ENCODE data around the gene TPP1. TPM values are rescaled to one million over a fixed set of nuclear protein-coding genes. Genes with fewer than 3 reads are reported as not detected.

Gene TPP1
- total and polyA plus RNA-seq, 10 of the 15 experiments (the other 5 are each of a cell fraction or from before 2014, with no cell fraction given) = 7.5 to 64.6 (median 38.3) TPM

DNA sequence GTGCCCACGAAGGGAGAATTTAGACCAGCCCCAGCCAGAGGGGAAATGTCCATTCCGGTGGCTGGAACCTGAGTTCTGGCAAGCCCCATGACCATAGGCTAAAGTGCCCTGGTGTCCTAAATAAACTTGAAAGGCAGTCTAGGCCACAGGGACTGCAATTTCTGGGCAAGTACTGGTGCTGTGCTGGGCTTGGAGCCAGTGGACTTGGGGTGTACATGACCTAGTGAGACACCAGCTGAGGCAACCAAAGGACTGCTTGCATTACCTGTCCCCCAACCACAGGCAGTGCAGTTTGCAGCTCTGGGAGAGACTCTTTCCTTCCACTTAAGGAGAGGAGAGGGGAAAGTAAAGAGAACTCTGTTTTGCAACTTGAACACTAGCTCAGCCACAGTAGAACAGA, 39.5 kb downstream of the TPP1 start (continued):
- TF ChIP-seq NFYA (IDR thresholded peaks at IDR 0.05; ENCODE audit: borderline replicate concordance, low read depth, low read length) = no peak
- no peak for TF ChIP-seq ZZZ3 (IDR thresholded peaks at IDR 0.05; ENCODE audit: control insufficient read depth, insufficient read length, low read depth)

DNA sequence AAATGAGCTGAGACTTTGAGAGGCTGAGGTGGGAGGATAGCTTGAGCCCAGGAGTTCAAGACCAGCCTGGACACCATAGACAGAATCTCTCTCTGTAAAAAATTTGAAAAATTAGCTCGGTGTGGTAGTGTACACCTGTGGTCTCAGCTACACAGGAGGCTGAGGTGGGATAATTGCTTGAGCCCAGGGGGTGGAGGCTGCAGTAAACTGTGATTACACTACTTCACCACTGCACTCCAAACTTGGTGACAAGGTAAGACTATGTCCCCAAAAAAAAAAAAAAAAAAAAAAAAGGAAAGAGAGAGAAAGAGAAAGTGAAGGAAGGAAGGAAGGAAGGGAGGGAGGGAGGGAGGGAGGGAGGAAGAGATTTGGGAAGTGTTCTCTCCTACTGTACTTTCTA, 41.1 kb downstream of the TPP1 start:
- POLR2A ChIA-PET = no interaction called here
- TF ChIP-seq MTA2 (IDR thresholded peaks at IDR 0.05; ENCODE audit: low read depth) = no peak
- no peak for TF ChIP-seq ZNF384 (IDR thresholded peaks at IDR 0.05; ENCODE audit: borderline replicate concordance, low read depth, low read length)
- no peak for TF ChIP-seq MYB (IDR thresholded peaks at IDR 0.05; ENCODE audit: borderline replicate concordance, low read depth, low read length)
- no peak for TF ChIP-seq BACH1 (IDR thresholded peaks at IDR 0.05; ENCODE audit: borderline replicate concordance)
- TF ChIP-seq EED (IDR thresholded peaks at IDR 0.05; ENCODE audit: low read depth) = no peak
- no peak for TF ChIP-seq CBX5 (IDR thresholded peaks at IDR 0.05; ENCODE audit: low read depth)
- TF ChIP-seq TCF3 (IDR thresholded peaks at IDR 0.05; ENCODE audit: borderline replicate concordance, insufficient read depth, low read depth, low read length) = no peak
- TF ChIP-seq, protein P1, sequence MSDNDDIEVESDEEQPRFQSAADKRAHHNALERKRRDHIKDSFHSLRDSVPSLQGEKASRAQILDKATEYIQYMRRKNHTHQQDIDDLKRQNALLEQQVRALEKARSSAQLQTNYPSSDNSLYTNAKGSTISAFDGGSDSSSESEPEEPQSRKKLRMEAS (IDR thresholded peaks at IDR 0.05; ENCODE audit: low read depth, low read length) = no peak
- no peak for TF ChIP-seq SP1 (IDR thresholded peaks at IDR 0.05; ENCODE audit: low read depth, low read length)
- no peak for TF ChIP-seq TAF1 (IDR thresholded peaks at IDR 0.05; ENCODE audit: borderline replicate concordance, low read depth, low read length)
- TF ChIP-seq NR2C1 (IDR thresholded peaks at IDR 0.05) = no peak
- no peak for TF ChIP-seq RFX5 (IDR thresholded peaks at IDR 0.05; ENCODE audit: low read depth, low read length)
- no peak for TF ChIP-seq NR2F1 (conservative IDR thresholded peaks at IDR 0.05)
- TF ChIP-seq SREBF1 (IDR thresholded peaks at IDR 0.05; ENCODE audit: low read length) = no peak
- TF ChIP-seq, protein P2, sequence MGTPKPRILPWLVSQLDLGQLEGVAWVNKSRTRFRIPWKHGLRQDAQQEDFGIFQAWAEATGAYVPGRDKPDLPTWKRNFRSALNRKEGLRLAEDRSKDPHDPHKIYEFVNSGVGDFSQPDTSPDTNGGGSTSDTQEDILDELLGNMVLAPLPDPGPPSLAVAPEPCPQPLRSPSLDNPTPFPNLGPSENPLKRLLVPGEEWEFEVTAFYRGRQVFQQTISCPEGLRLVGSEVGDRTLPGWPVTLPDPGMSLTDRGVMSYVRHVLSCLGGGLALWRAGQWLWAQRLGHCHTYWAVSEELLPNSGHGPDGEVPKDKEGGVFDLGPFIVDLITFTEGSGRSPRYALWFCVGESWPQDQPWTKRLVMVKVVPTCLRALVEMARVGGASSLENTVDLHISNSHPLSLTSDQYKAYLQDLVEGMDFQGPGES (IDR thresholded peaks at IDR 0.05) = no peak
- no peak for TF ChIP-seq NFXL1 (IDR thresholded peaks at IDR 0.05; ENCODE audit: borderline replicate concordance)
- Histone ChIP-seq H3K36me3 (ENCODE audit: control insufficient read depth in 2 of 2, insufficient read depth in 2 of 2, low read length in 1 of 2) (peaks cover 4 to 5% of the 10 kb centered on the region in 2 experiments; a peak in 3 of 4 replicates), H3K27me3 (replicated peaks in 1 of 2; ENCODE audit: control insufficient read depth in 2 of 2, insufficient read depth in 2 of 2, low read length in 1 of 2) (no peaks in the 10 kb centered on the region), H3K4me1 (ENCODE audit: control insufficient read depth, insufficient read depth, low read length) (no peaks in the 10 kb centered on the region), H3K9me3 (replicated peaks; ENCODE audit: control insufficient read depth, insufficient read depth, low read length) (no peaks in the 10 kb centered on the region), H3K4me2 (ENCODE audit: control insufficient read depth, insufficient read depth) (no peak overlapping the region), H3K27ac (ENCODE audit: control insufficient read depth, insufficient read depth) (no peak overlapping the region), H3K4me3 (no peak overlapping the region), H4K20me1 (ENCODE audit: control insufficient read depth, insufficient read depth) (no peaks in the 10 kb centered on the region), H3K79me2 (ENCODE audit: control insufficient read depth, insufficient read depth, low read length) (no peaks in the 10 kb centered on the region), H2AFZ (ENCODE audit: control insufficient read depth, low read depth, low read length) (no peak overlapping the region), H3K9ac (ENCODE audit: control insufficient read depth, insufficient read depth, low read length) (no peak overlapping the region)
- CTCF ChIA-PET = no interaction called here
- in situ Hi-C loops (cut with MboI) = no loop called here
- intact Hi-C loops (cut with micrococcal nuclease; ENCODE audit: unreplicated experiment) = no loop called here
- WGBS (ENCODE audit: insufficient coverage, insufficient replicate concordance, low lambda C conversion rate, missing lambda C conversion rate) = 94% methylated on average over 1 of the region's 1 CpG
- no peak for DNase-seq (ENCODE audit: low read depth, low spot score)
- SMC1A ChIA-PET (ENCODE audit: uncharacterized antibody, unreplicated experiment) = interaction anchor here (0.7 to 1.5 kb wide), 3 partner anchors 9 to 52 kb away, joined by 3 to 5 read pairs (median 3); no protein-coding TSS in a partner anchor
- peak; percentile 42; the same call in 1 of the 3 replicates for ATAC-seq
- RAD21 ChIA-PET (ENCODE audit: unreplicated experiment) = no interaction called here
- no peak for FAIRE-seq
- BruUV-seq (replicated peaks) = no TSS peak

Measured in GM12878 (cell line).